Esophagus (tissue), 2 donors: ENCODE results near the gene SLC22A23. TPM values are rescaled to one million over a fixed set of nuclear protein-coding genes. Genes with fewer than 3 reads are reported as not detected.

Experiments
- H3K27ac ChIP-seq, 2 donors: one replicate each; pipeline ENCODE4 v1.5.1; 2013; ENCODE audit warnings: low read depth in 2 of 2, mild to moderate bottlenecking in 2 of 2, inconsistent platforms in 1 of 2, low read length in 1 of 2, moderate library complexity in 1 of 2
- H3K27me3 ChIP-seq, 2 donors: one replicate each; pipeline ENCODE4 v1.6.1; 2013; ENCODE audit warnings: low read length in 2 of 2, control low read depth in 1 of 2, mild to moderate bottlenecking in 1 of 2; ENCODE audit not compliant: insufficient read depth in 2 of 2, control insufficient read depth in 1 of 2
- H3K36me3 ChIP-seq, 2 donors: one replicate each; pipeline ENCODE4 v1.6.1; 2013; ENCODE audit warnings: low read length in 1 of 2; ENCODE audit not compliant: control insufficient read depth in 2 of 2, insufficient read depth in 2 of 2
- H3K4me1 ChIP-seq, 2 donors: one replicate each; pipeline ENCODE4 v1.6.1; 2013; ENCODE audit warnings: low read length in 1 of 2; ENCODE audit not compliant: control insufficient read depth in 2 of 2, insufficient read depth in 2 of 2
- H3K4me3 ChIP-seq, 2 donors: one replicate each; pipeline ENCODE4 v1.5.1; 2013; ENCODE audit warnings: low read length in 2 of 2, mild to moderate bottlenecking in 2 of 2, low read depth in 1 of 2, moderate library complexity in 1 of 2
- H3K9me3 ChIP-seq, 2 donors: one replicate each; pipeline ENCODE4 v1.6.1; 2013; ENCODE audit warnings: mild to moderate bottlenecking in 2 of 2, low read depth in 1 of 2, low read length in 1 of 2, moderate library complexity in 1 of 2; ENCODE audit not compliant: control insufficient read depth in 2 of 2, insufficient read depth in 1 of 2
- WGBS, 2 donors: extraction: QIAGEN DNeasy Blood & Tissue Kit; methylation state at CpG; one replicate each; pipeline ENCODE4 v1.1.7; 2013; 5-methylcytosine and 5-hydroxymethylcytosine counted together
- polyA plus RNA-seq, 2 donors: library from polyadenylated mRNA; stranded (reverse); fragments of 200-250 nt; gene quantifications; one replicate each; pipeline ENCODE4 v1.2.3, GENCODE V29; 2013
- donor health status: healthy with polysubstance abuse.
- donor health status: Bipolar disorder and iron deficiency.

The SLC22A23 gene
- polyA plus RNA-seq, 2 donors: 12.5 to 15.4 TPM

DNA sequence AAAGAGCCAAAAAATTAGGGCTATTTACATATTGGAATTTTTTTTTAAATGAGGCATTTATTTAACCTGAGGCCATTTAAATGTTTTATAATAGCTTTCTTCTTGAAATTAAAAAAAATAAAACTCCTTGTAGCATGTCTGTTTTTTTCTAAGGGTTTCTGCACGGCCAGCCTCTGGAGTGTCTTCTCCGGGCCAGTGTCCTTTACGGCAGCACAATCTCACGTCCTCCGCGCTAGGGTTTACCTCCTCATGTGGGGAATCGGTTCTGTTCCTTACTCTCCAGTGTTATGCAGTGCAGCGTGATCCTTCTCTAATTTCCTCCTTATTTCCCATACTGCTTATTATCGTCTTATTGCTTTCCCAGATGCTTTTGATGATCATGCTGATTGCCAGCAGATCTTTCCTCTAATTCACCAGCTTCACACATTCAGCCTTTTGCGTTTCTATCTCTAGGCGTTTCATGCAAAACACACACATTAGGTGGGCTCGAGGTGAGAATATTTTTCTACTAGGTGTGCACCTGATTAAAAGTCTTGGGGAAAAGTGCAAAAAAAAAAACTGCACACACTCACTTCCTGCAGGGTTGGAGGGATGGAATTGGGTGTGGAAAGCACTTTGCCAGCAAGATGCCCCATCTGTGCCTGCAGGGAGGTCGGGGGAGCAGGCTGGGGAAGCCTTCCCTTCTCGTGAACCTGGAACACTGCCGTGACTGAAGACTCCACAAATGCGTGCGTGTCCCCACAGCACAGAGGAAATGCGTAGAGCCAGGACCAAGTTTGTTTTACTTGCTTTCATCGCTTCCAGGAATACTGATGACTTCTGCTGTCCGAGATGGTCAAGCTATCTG, 142.0 kb downstream of the SLC22A23 start:
- Histone ChIP-seq H3K27me3 (no peaks in the 10 kb centered on the region), H3K36me3 (peaks cover 0 to 17% of the 10 kb centered on the region in 2 donors), H3K9me3 (no peaks in the 10 kb centered on the region), H3K27ac (no peak overlapping the region), H3K4me1 (peaks cover 0 to 4% of the 10 kb centered on the region in 2 donors), H3K4me3 (no peak overlapping the region)
- 88 to 89% methylated on average over 20 of the region's 20 CpGs for WGBS, 2 donors

DNA sequence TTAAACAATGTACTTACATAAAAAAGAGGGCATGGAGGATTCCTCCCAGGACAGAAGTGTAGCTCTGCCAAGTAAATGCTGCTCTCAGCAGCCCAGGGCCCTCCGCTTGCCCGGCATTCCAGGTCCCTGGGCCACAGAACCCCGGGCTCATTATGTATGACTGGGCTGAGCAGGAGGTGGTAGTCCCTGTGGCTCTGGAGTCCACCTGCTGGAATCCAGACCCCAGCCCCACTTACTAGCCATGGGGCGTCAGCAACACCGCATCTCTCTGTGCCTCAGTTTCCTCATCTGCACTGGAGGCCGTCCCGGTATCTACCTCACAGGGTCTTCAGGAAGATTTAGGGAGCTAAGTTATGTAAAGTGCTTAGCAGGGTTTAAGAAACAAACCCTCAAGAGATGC, 142.7 kb downstream of the SLC22A23 start:
- no peak overlapping the region for H3K27ac ChIP-seq
- H3K4me1 ChIP-seq: peaks cover 0 to 4% of the 10 kb centered on the region in 2 donors
- H3K9me3 ChIP-seq: no peaks in the 10 kb centered on the region
- H3K27me3 ChIP-seq: no peaks in the 10 kb centered on the region
- WGBS, 2 donors: 91 to 92% methylated on average over 7 of the region's 7 CpGs
- H3K4me3 ChIP-seq: no peak overlapping the region
- peaks cover 0 to 21% of the 10 kb centered on the region in 2 donors for H3K36me3 ChIP-seq

DNA sequence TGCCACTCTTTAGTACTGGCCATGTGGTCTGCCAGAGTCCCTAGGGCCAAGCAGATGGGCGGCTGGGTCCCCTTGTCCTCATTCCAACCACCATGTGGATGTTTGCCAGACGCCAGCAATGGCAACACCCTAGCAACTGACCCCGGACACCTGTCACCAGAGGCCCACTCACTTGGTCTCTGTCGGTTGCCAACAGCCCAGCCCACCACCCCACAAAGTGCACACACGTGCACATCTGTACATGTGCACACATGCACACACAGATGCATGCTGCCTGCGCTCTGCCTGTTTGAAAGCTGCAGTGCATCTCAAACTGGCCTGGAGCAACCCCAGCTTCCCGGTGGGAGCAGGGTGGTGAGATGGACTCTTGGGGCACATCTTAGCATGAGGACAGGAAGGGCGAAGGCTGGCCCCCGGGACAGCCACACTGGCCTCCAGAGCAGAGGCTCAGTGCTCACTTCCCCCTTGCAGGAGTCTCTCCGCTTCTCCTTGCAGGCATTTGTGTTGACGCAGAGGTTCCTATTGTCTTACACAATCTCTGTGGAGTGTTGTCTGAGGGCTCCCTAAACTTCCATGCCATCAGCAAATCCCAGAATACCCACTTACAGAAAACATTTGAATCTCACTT, 144.1 kb downstream of the SLC22A23 start:
- H3K9me3 ChIP-seq: no peaks in the 10 kb centered on the region
- H3K4me1 ChIP-seq: peaks cover 0 to 2% of the 10 kb centered on the region in 2 donors
- no peak overlapping the region for H3K4me3 ChIP-seq
- 82 to 83% methylated on average over 11 of the region's 11 CpGs for WGBS, 2 donors
- H3K27me3 ChIP-seq: no peaks in the 10 kb centered on the region
- peaks cover 0 to 17% of the 10 kb centered on the region in 2 donors for H3K36me3 ChIP-seq
- H3K27ac ChIP-seq: no peak overlapping the region

DNA sequence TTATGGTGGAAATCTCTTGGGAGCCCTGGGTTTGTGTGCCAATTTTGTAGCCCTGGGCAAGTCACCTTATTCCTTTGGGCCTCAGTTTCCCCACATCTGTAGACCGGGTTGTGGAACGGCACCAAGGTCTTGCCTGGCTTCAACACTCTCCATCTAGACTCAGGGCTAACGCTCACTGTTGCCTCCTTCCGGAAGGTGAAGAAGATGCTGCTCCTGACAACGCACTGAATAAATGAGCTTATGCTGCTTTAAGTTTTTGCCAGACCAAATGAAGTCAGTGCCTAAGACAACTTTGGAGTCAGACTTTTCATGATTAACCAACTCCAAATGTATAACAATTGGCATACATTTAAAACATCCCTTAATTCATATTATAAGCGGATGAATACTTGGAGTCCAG, 145.0 kb downstream of the SLC22A23 start:
- H3K27ac ChIP-seq: no peak overlapping the region
- H3K4me3 ChIP-seq: no peak overlapping the region
- WGBS, 2 donors: 95% methylated on average over 6 of the region's 6 CpGs

DNA sequence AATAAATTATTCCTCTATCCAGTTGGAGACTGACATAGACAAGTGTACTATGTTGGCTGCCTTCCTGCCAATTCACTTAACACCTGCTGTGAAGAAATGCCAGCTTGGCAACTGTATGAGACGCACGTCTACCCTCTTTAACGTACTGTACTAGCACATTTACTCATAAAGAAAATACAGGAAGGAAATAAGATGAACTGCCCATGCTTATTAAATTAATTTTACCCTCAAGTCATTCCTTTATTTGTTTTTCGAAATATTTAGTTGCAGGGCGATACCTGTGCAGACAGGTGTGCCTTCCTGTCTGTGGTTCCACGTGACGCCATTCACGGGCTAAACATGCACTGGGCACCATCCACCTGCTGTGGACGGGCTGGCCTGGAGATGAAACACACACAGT, 146.1 kb downstream of the SLC22A23 start:
- Histone ChIP-seq H3K9me3 (no peaks in the 10 kb centered on the region), H3K27me3 (no peaks in the 10 kb centered on the region), H3K36me3 (peaks cover 0 to 16% of the 10 kb centered on the region in 2 donors), H3K4me3 (no peak overlapping the region), H3K4me1 (peaks cover 0 to 2% of the 10 kb centered on the region in 2 donors), H3K27ac (no peak overlapping the region)
- 45 to 57% methylated on average over 9 of the region's 9 CpGs for WGBS, 2 donors

More for the DNA sequence above, 145.0 kb downstream of the SLC22A23 start:
- peaks cover 0 to 18% of the 10 kb centered on the region in 2 donors for H3K36me3 ChIP-seq
- H3K27me3 ChIP-seq: no peaks in the 10 kb centered on the region
- H3K4me1 ChIP-seq: peaks cover 0 to 2% of the 10 kb centered on the region in 2 donors
- no peaks in the 10 kb centered on the region for H3K9me3 ChIP-seq

DNA sequence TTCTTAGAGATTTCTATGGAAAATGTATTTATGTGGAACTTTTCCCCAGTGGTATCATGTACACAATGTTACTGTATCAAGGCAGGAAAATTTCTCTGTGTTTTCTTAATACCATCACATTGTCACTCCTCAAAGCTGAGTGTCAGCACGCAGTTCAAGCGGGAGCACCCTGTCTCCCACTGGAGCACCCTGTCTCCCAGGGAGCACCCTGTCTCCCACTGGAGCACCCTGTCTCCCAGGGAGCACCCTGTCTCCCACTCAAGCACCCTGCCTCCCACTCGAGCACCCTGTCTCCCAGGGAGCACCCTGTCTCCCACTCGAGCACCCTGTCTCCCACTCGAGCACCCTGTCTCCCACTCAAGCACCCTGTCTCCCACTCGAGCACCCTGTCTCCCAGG, 146.8 kb downstream of the SLC22A23 start:
- Histone ChIP-seq H3K36me3 (peaks cover 0 to 12% of the 10 kb centered on the region in 2 donors), H3K27ac (no peak overlapping the region)
- WGBS, 2 donors: 79% methylated on average over 6 of the region's 6 CpGs

DNA sequence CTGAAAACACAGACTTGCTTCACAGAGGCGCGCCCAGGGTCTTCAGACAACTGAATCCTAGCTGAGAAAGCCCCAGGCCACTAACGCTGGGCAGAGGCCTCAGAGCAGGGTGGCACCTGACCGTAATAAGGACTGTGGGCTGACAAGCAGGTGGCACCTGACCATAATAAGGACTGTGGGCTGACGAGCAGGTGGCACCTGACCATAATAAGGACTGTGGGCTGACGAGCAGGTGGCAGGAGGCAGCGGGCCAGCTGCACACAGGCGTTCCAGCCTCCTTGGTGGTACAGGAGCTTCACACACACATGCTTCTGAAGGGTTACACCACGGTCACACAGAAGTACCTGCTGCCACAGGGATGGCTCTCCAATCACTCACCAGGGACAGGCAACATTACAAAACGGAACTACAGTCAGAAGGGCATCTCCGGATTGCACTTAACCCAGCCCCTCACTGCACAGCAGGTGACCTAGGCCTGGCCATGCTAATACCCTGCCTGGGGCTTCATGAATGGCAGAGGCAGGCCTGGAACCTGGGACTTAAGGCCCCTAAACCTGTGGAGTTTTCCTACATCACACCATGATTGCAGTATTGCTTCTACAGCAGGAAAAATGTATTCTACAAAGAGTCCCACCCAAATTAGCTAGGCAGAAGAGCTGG, 147.3 kb downstream of the SLC22A23 start:
- peaks cover 0 to 16% of the 10 kb centered on the region in 2 donors for H3K36me3 ChIP-seq
- no peak overlapping the region for H3K27ac ChIP-seq
- no peaks in the 10 kb centered on the region for H3K9me3 ChIP-seq
- H3K27me3 ChIP-seq: no peaks in the 10 kb centered on the region
- H3K4me1 ChIP-seq: peaks cover 0 to 2% of the 10 kb centered on the region in 2 donors
- WGBS, 2 donors: 68 to 84% methylated on average over 11 of the region's 11 CpGs
- no peak overlapping the region for H3K4me3 ChIP-seq

More for the DNA sequence above, 146.8 kb downstream of the SLC22A23 start:
- Histone ChIP-seq H3K27me3 (no peaks in the 10 kb centered on the region), H3K9me3 (no peaks in the 10 kb centered on the region), H3K4me1 (peaks cover 0 to 2% of the 10 kb centered on the region in 2 donors), H3K4me3 (no peak overlapping the region)

DNA sequence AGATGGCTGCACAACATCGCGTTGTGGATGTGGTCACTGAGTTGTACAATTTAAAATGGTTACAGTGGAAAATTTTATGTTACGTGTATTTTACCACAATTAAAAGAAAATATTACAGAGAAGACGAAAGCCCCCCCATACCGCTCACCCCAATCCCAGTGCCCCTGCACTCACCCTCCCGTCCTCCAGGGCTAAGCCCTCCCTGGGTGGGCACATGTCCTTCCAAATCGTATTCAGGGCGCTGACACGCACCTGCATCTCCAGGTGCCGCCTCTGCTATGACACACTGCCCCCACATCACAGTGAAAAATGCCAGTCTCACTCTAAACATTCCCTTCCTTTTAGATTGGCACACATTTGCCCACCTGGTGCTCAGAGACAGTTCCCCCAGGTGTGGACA, 148.7 kb downstream of the SLC22A23 start:
- H3K4me3 ChIP-seq: no peak overlapping the region
- no peaks in the 10 kb centered on the region for H3K27me3 ChIP-seq
- H3K9me3 ChIP-seq: no peaks in the 10 kb centered on the region
- no peak overlapping the region for H3K27ac ChIP-seq
- WGBS, 2 donors: 90 to 96% methylated on average over 10 of the region's 10 CpGs
- peaks cover 0 to 2% of the 10 kb centered on the region in 2 donors for H3K4me1 ChIP-seq
- peaks cover 0 to 20% of the 10 kb centered on the region in 2 donors for H3K36me3 ChIP-seq

DNA sequence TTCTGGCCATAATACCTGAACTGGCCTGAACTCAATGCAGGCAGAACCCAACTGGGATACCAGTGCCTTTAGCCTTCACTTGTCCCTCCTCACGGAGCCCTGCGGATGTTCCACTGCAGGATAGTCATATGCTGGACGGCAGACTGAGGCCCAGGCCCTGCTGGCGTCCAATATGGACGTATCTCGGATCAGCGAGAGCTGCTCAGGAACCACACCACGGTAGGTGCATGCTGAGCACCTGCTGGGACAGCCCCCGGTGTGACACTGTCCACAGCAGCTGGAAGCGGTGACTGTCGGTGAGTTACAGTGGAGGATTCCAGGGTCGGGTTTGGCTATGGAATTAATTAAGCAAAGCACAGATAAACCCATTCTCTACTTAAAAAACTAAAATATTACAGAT, 149.4 kb downstream of the SLC22A23 start:
- H3K27ac ChIP-seq: no peak overlapping the region
- H3K4me3 ChIP-seq: no peak overlapping the region
- WGBS, 2 donors: 91 to 96% methylated on average over 12 of the region's 12 CpGs
- H3K4me1 ChIP-seq: peaks cover 0 to 2% of the 10 kb centered on the region in 2 donors
- no peaks in the 10 kb centered on the region for H3K9me3 ChIP-seq
- no peaks in the 10 kb centered on the region for H3K27me3 ChIP-seq
- peaks cover 0 to 16% of the 10 kb centered on the region in 2 donors for H3K36me3 ChIP-seq
